GM19043 (cell line): ENCODE data around the gene OS9.

ENCODE experiments used
- ATAC-seq: cut with Tn5 transposase; IDR thresholded peaks from one replicate; pipeline ENCODE4 v1.9.1; 2021; ENCODE audit warnings: low read depth; ENCODE audit not compliant: unreplicated experiment

The OS9 gene

GRCh38 chr12:57735198-57735855 lies 41.4 kb downstream of the OS9 start:
- no peak for ATAC-seq

- no peak for ATAC-seq
Observed at GRCh38 chr12:57735952-57736740, 42.2 kb downstream of the OS9 start.

- no peak for ATAC-seq
Observed at GRCh38 chr12:57736741-57737466, 43.0 kb downstream of the OS9 start.

- no peak for ATAC-seq
Observed at GRCh38 chr12:57737467-57738460, 43.8 kb downstream of the OS9 start.

GRCh38 chr12:57738661-57739237 lies 44.8 kb downstream of the OS9 start, which contains the start of gene AGAP2:
AGAP2 (minus strand) TSS chr12:57738742; CDS start chr12:57738246, 496 bp downstream.
- no peak for ATAC-seq

- ATAC-seq, result no peak
Observed at GRCh38 chr12:57739387-57739786, 45.5 kb downstream of the OS9 start.

- no peak for ATAC-seq
Observed at GRCh38 chr12:57739914-57740538, 46.1 kb downstream of the OS9 start.

- ATAC-seq, result peak; percentile 44
Observed at GRCh38 chr12:57740656-57741412, 46.9 kb downstream of the OS9 start.

GRCh38 chr12:57741413-57741789 lies 47.5 kb downstream of the OS9 start:
- no peak for ATAC-seq

GRCh38 chr12:57741844-57742738 lies 48.2 kb downstream of the OS9 start:
- peak; percentile 57 for ATAC-seq

GRCh38 chr12:57743769-57744168 lies 49.8 kb downstream of the OS9 start:
- no peak for ATAC-seq

GRCh38 chr12:57744194-57744776 lies 50.4 kb downstream of the OS9 start:
- ATAC-seq, result peak; percentile 39

- peak; percentile 78 for ATAC-seq
Observed at GRCh38 chr12:57744777-57745484, 51.0 kb downstream of the OS9 start, which contains the start of gene TSPAN31. TSPAN31 (plus strand) TSS chr12:57745039; CDS start chr12:57745155, 116 bp downstream.

GRCh38 chr12:57745485-57745881 lies 51.6 kb downstream of the OS9 start:
- ATAC-seq, result no peak

- no peak for ATAC-seq
Observed at GRCh38 chr12:57746025-57746424, 52.1 kb downstream of the OS9 start.

GRCh38 chr12:57749061-57749460 lies 55.1 kb downstream of the OS9 start:
- ATAC-seq, result no peak
